GM12891 (cell line): Measurements from ENCODE around the gene TMEM184B.

Source experiments
- PAX5 ChIP-seq: IDR thresholded peaks from 2 replicates; pipeline ENCODE4 v1.6.1; 2011; ENCODE audit warnings: low read length, moderate library complexity, mild to moderate bottlenecking; ENCODE audit not compliant: insufficient read depth, severe bottlenecking
- POLR2AphosphoS5 ChIP-seq: IDR thresholded peaks from 2 replicates; pipeline ENCODE4 v1.6.1; 2011; ENCODE audit warnings: low read depth, low read length, control low read depth

GRCh38 chr22:38177926-38178604 is 94.7 kb downstream of the TMEM184B start:
- TF ChIP-seq POLR2AphosphoS5 (no peak), PAX5 (no peak)
